HG02852 (cell line): ENCODE results near the gene PPIH.
"Not testable (repeated sequence)": the region's sequence is repeated elsewhere in the genome, so short reads cannot be mapped to it uniquely, and the experiment has no call there.

ENCODE experiments used
- ATAC-seq: cut with Tn5 transposase; IDR thresholded peaks from one replicate; pipeline ENCODE4 v1.9.1; 2021; ENCODE audit warnings: mild to moderate bottlenecking, moderate library complexity; ENCODE audit not compliant: unreplicated experiment

The PPIH gene

GRCh38 chr1:42681741-42682483, 23.7 kb downstream of the PPIH start, which contains the start of gene YBX1:
YBX1 (plus strand) TSS chr1:42682418; CDS start chr1:42682566, 148 bp downstream.
- peak; percentile 88 for ATAC-seq

GRCh38 chr1:42682484-42682738, 24.2 kb downstream of the PPIH start:
- ATAC-seq = peak; percentile 26

- ATAC-seq = peak; percentile 49
These were observed 24.7 kb downstream of the PPIH start for GRCh38 chr1:42682739-42683531.

- no peak for ATAC-seq
These were observed 25.9 kb downstream of the PPIH start for GRCh38 chr1:42684139-42684538.

GRCh38 chr1:42686418-42686817, 28.2 kb downstream of the PPIH start:
- no peak for ATAC-seq

- no peak for ATAC-seq
These were observed 31.7 kb downstream of the PPIH start for GRCh38 chr1:42689912-42690311.

- no peak for ATAC-seq
These were observed 32.4 kb downstream of the PPIH start for GRCh38 chr1:42690477-42691156.

- ATAC-seq = no peak
These were observed 32.9 kb downstream of the PPIH start for GRCh38 chr1:42691157-42691498.

- ATAC-seq = no peak
These were observed 34.2 kb downstream of the PPIH start for GRCh38 chr1:42692461-42692860.

GRCh38 chr1:42692911-42693310, 34.7 kb downstream of the PPIH start:
- ATAC-seq = no peak

GRCh38 chr1:42698081-42698813, 40.0 kb downstream of the PPIH start:
- no peak for ATAC-seq

GRCh38 chr1:42700006-42700405, 41.8 kb downstream of the PPIH start:
- no peak for ATAC-seq

GRCh38 chr1:42703888-42704464, 45.8 kb downstream of the PPIH start:
- no peak for ATAC-seq

GRCh38 chr1:42712808-42713207, 54.6 kb downstream of the PPIH start:
- ATAC-seq = not testable (repeated sequence)

- no peak for ATAC-seq
These were observed 55.1 kb downstream of the PPIH start for GRCh38 chr1:42713293-42713692.

GRCh38 chr1:42714441-42714840, 56.2 kb downstream of the PPIH start:
- not testable (repeated sequence) for ATAC-seq

GRCh38 chr1:42720868-42721267, 62.6 kb downstream of the PPIH start:
- no peak for ATAC-seq

- ATAC-seq = no peak
These were observed 63.7 kb downstream of the PPIH start for GRCh38 chr1:42721926-42722325.

- not testable (repeated sequence) for ATAC-seq
These were observed 64.2 kb downstream of the PPIH start for GRCh38 chr1:42722403-42722802.

GRCh38 chr1:42723511-42723910, 65.3 kb downstream of the PPIH start:
- ATAC-seq = no peak

- ATAC-seq = not testable (repeated sequence)
These were observed 67.6 kb downstream of the PPIH start for GRCh38 chr1:42725820-42726219.
